PC-3 (cell line): ENCODE data around the gene ATP10A. TPM values are rescaled to one million over a fixed set of nuclear protein-coding genes. Genes with fewer than 3 reads are reported as not detected.

Source experiments
- ATAC-seq: fragments of 200-7000 bp; cut with Tn5 transposase; 2 replicates; pipeline ENCODE4 v1.9.1; 2020; ENCODE audit warnings: mild to moderate bottlenecking, moderate library complexity
- BruUV-seq: library from RNA; stranded (reverse); fragments of 400-500 nt; replicated peaks from 2 replicates; lab custom pipeline; 2021; lab: Mats Ljungman, UMichigan
- CTCF ChIA-PET: fragments of 300-600 bp; sonication (Branson Sonifier 250); formaldehyde crosslinking; loops from one replicate; lab custom pipeline; 2022; ENCODE audit warnings: antibody characterized with exemption; lab: Charles Lee
- POLR2A ChIA-PET: fragments of 300-600 bp; sonication (Branson Sonifier 250); formaldehyde crosslinking; loops from one replicate; lab custom pipeline; 2022; ENCODE audit warnings: antibody characterized with exemption; ENCODE audit not compliant: unreplicated experiment; lab: Charles Lee
- DNase-seq: peaks from one replicate; pipeline ENCODE4 v3.0.0-alpha.2; 2015
- H2AFZ ChIP-seq: fragments of 300-600 bp; sonication (generic); 2 replicates; pipeline ENCODE4 v1.6.0; 2016; ENCODE audit warnings: antibody characterized with exemption, low read length
- H3F3A ChIP-seq: fragments of 300-600 bp; sonication (generic); one replicate; pipeline ENCODE4 v1.6.0; 2017; ENCODE audit warnings: antibody characterized with exemption, low read length, control low read depth, mild to moderate bottlenecking; ENCODE audit not compliant: unreplicated experiment
- H3K27ac ChIP-seq: fragments of 300-600 bp; sonication (generic); 2 replicates; pipeline ENCODE4 v1.5.1; 2016; ENCODE audit warnings: mild to moderate bottlenecking, low read length
- H3K27me3 ChIP-seq: fragments of 300-600 bp; sonication (generic); 2 replicates; pipeline ENCODE4 v1.6.1; 2016; ENCODE audit warnings: low read length, mixed read lengths
- H3K36me3 ChIP-seq: fragments of 300-600 bp; sonication (generic); 2 replicates; pipeline ENCODE4 v1.6.1; 2016; ENCODE audit warnings: low read depth, mixed run types, low read length, mixed read lengths
- H3K4me1 ChIP-seq: fragments of 300-600 bp; sonication (generic); 2 replicates; pipeline ENCODE4 v1.5.1; 2016; ENCODE audit warnings: low read length; ENCODE audit not compliant: insufficient read depth
- H3K4me2 ChIP-seq: fragments of 300-600 bp; sonication (generic); 2 replicates; pipeline ENCODE4 v1.6.0; 2016; ENCODE audit warnings: low read length
- H3K4me3 ChIP-seq: fragments of 300-600 bp; sonication (generic); 2 replicates; pipeline ENCODE4 v1.5.1; 2016; ENCODE audit warnings: mild to moderate bottlenecking, low read length, mixed read lengths
- H3K79me2 ChIP-seq: fragments of 300-600 bp; sonication (generic); 2 replicates; pipeline ENCODE4 v1.6.1; 2017; ENCODE audit warnings: low read length, mixed read lengths
- H3K9ac ChIP-seq: fragments of 300-600 bp; sonication (generic); 2 replicates; pipeline ENCODE4 v1.6.0; 2016; ENCODE audit warnings: mild to moderate bottlenecking, low read length
- H3K9me2 ChIP-seq: fragments of 300-600 bp; sonication (generic); replicated peaks from 2 replicates; pipeline ENCODE4 v1.6.1; 2016; ENCODE audit warnings: mixed run types, low read length, mixed read lengths
- H3K9me3 ChIP-seq: fragments of 300-600 bp; sonication (generic); 2 replicates; pipeline ENCODE4 v1.6.1; 2016; ENCODE audit warnings: low read length, mixed read lengths
- H4K20me1 ChIP-seq: fragments of 300-600 bp; sonication (generic); 2 replicates; pipeline ENCODE4 v1.6.1; 2016; ENCODE audit warnings: low read length, mixed read lengths
- EZH2 ChIP-seq: fragments of 300-600 bp; sonication (generic); IDR thresholded peaks from one replicate; pipeline ENCODE4 v1.6.1; 2017; ENCODE audit warnings: antibody characterized with exemption, mild to moderate bottlenecking, low read length; ENCODE audit not compliant: unreplicated experiment
- EZH2phosphoT487 ChIP-seq: fragments of 300-600 bp; sonication (generic); IDR thresholded peaks from 2 replicates; pipeline ENCODE4 v1.6.1; 2018; ENCODE audit warnings: mild to moderate bottlenecking, antibody characterized with exemption, low read length, borderline replicate concordance
- intact Hi-C: fragments of 100-400 bp; cut with micrococcal nuclease; formaldehyde crosslinking; loops from 2 replicates; pipeline ENCODE4 v1.9.0; 2023
- total RNA-seq: library from RNA; depleted of rRNA; stranded (reverse); fragments of >200 nt; gene quantifications from 2 replicates; pipeline ENCODE4 v1.2.3, GENCODE V29; 2014
- TF ChIP-seq, protein P1 (sequence below): fragments of 300-600 bp; sonication (generic); conservative IDR thresholded peaks from 2 replicates; pipeline ENCODE4 v1.5.1; 2017; ENCODE audit warnings: antibody characterized with exemption, low read depth, mild to moderate bottlenecking, low read length

ATP10A gene
- total RNA-seq, 1 experiment from 2014 or later = 2.6 TPM

DNA sequence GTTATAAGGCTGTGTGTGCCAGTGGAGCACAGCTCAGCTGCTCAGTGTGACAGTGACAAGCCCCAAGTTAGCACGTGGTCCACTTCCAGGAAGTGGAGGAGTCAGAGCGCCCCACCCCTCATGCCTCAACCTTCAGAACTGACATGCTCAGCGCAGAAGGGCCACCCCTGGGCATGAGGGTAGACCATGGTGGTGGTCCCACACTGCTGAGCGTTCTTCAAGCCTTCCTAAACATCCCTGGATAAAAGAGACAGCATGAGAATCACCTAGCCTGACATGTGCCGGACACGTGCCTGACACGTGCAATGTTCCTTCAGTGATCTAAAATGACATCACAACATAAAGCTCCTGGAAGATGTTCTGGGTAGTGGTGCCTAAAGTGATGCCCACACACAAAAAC is 16.8 kb downstream of the ATP10A start:
- no peaks in the 10 kb centered on the region for H4K20me1 ChIP-seq
- H3K4me3 ChIP-seq = no peak overlapping the region
- no peaks in the 10 kb centered on the region for H3F3A ChIP-seq
- H3K9ac ChIP-seq = no peak overlapping the region
- no TSS peak for BruUV-seq
- no peaks in the 10 kb centered on the region for H3K27me3 ChIP-seq
- ATAC-seq (no peak), DNase-seq (no peak)
- H3K36me3 ChIP-seq = no peaks in the 10 kb centered on the region
- peaks cover 16% of the 10 kb centered on the region for H3K4me1 ChIP-seq
- POLR2A ChIA-PET = no interaction called here
- CTCF ChIA-PET = interaction anchor here (0.5 kb wide), 1 partner anchor 87 kb away, joined by 10 read pairs; no protein-coding TSS in a partner anchor
- TF ChIP-seq EZH2phosphoT487 (no peak), EZH2 (no peak)
- TF ChIP-seq, protein P1, sequence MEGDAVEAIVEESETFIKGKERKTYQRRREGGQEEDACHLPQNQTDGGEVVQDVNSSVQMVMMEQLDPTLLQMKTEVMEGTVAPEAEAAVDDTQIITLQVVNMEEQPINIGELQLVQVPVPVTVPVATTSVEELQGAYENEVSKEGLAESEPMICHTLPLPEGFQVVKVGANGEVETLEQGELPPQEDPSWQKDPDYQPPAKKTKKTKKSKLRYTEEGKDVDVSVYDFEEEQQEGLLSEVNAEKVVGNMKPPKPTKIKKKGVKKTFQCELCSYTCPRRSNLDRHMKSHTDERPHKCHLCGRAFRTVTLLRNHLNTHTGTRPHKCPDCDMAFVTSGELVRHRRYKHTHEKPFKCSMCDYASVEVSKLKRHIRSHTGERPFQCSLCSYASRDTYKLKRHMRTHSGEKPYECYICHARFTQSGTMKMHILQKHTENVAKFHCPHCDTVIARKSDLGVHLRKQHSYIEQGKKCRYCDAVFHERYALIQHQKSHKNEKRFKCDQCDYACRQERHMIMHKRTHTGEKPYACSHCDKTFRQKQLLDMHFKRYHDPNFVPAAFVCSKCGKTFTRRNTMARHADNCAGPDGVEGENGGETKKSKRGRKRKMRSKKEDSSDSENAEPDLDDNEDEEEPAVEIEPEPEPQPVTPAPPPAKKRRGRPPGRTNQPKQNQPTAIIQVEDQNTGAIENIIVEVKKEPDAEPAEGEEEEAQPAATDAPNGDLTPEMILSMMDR = no peak
- intact Hi-C loops = no loop called here
- no peaks in the 10 kb centered on the region for H3K79me2 ChIP-seq
- H3K9me2 ChIP-seq = no peaks in the 10 kb centered on the region
- no peaks in the 10 kb centered on the region for H3K9me3 ChIP-seq
- no peak overlapping the region for H3K27ac ChIP-seq
- no peak overlapping the region for H2AFZ ChIP-seq
- no peak overlapping the region for H3K4me2 ChIP-seq

DNA sequence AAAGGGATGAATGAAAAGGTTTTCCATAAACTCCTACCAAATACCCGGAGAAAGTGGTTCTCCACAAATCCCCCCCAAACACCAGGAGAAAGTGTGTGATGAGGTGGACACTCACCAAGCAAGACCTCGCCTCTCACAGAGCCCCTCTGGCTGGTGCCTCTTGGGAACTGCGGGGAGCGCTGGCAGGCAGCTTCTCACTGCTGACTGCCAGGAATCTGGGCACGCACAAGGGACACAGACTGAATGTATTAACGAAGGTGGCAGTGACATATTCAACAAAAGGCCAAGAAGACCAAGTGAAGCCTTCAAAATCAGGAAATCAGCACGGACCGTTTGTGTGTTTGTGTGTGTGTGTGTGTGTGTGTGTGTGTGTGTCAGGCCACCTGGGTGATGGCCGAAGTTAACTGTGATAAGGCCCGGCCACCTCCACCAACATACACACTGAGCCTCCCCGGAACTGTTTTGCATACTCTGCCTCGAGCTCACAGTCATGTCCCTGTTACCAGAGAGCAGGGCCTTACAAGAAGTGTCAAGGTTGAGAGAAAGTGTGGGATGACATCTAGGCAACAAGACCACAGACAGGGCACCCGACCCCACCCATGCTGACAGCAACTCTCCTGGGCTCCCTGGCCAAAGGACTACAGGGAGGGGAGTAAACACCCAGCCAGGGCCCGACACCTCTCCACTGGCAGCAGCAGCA is 18.0 kb downstream of the ATP10A start:
- H3K9me3 ChIP-seq = no peaks in the 10 kb centered on the region
- H3K27me3 ChIP-seq = no peaks in the 10 kb centered on the region
- ATAC-seq (no peak), DNase-seq (no peak)
- H3K36me3 ChIP-seq = no peaks in the 10 kb centered on the region
- H3K9me2 ChIP-seq = no peaks in the 10 kb centered on the region
- H4K20me1 ChIP-seq = no peaks in the 10 kb centered on the region
- no TSS peak for BruUV-seq
- H3K27ac ChIP-seq = no peak overlapping the region
- CTCF ChIA-PET = no interaction called here
- intact Hi-C loops = no loop called here
- TF ChIP-seq EZH2 (no peak), EZH2phosphoT487 (no peak)
- TF ChIP-seq, protein P1 = no peak
- no peak overlapping the region for H3K4me2 ChIP-seq
- no peaks in the 10 kb centered on the region for H3F3A ChIP-seq
- no peak overlapping the region for H2AFZ ChIP-seq
- H3K4me1 ChIP-seq = peaks cover 14% of the 10 kb centered on the region
- POLR2A ChIA-PET = no interaction called here
- no peaks in the 10 kb centered on the region for H3K79me2 ChIP-seq
- H3K4me3 ChIP-seq = no peak overlapping the region
- H3K9ac ChIP-seq = no peak overlapping the region

DNA sequence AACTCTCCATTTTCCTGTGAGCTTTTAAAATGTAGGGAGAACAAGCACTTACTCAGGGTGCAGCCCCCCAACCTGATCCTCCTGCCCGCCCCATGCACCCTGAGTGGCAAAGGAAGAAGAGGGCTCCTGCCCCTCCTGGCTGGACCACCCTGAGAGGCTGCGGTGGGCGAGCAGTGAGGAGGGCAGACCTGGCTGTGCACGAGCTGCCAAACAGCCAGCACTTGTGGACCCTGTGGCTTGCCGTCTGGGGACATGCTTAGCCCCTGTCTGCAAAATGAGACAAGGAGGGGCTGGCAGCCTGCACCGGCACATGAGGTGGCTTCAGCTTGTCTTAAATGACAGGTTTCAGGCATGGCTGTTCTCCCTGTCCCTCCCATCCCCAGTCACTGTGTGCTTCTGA is 18.6 kb downstream of the ATP10A start:
- H3K4me2 ChIP-seq = no peak overlapping the region
- H4K20me1 ChIP-seq = no peaks in the 10 kb centered on the region
- no peak overlapping the region for H3K9ac ChIP-seq
- H3K36me3 ChIP-seq = no peaks in the 10 kb centered on the region
- BruUV-seq = no TSS peak
- H3K79me2 ChIP-seq = no peaks in the 10 kb centered on the region
- intact Hi-C loops = no loop called here
- H3K4me3 ChIP-seq = no peak overlapping the region
- H3K9me2 ChIP-seq = no peaks in the 10 kb centered on the region
- no peaks in the 10 kb centered on the region for H3K27me3 ChIP-seq
- ChIA-PET CTCF (no interaction called here), POLR2A (no interaction called here)
- no peak overlapping the region for H3K27ac ChIP-seq
- no peak overlapping the region for H2AFZ ChIP-seq
- no peak for TF ChIP-seq EZH2phosphoT487
- TF ChIP-seq, protein P1 = no peak
- no peak for TF ChIP-seq EZH2
- peaks cover 8% of the 10 kb centered on the region for H3K4me1 ChIP-seq
- H3F3A ChIP-seq = no peaks in the 10 kb centered on the region
- DNase-seq (no peak), ATAC-seq (no peak)
- H3K9me3 ChIP-seq = no peaks in the 10 kb centered on the region
